Heart left ventricle (tissue), 13 donors: ENCODE measurements around the gene BNIP1.

Source experiments
- CTCF ChIP-seq, 12 donors: fragments of 200-600 bp; sonication (generic) in 4 of 12; IDR thresholded peaks; one replicate each; pipeline versions ENCODE4 v1.5.0 to v1.8.0; 2018 to 2022; ENCODE audit warnings: antibody characterized with exemption in 12 of 12, mild to moderate bottlenecking in 5 of 12
- POLR2A ChIP-seq, 2 donors: fragments of 450-650 bp; IDR thresholded peaks; one replicate each; pipeline ENCODE4 v1.6.1; 2017; ENCODE audit warnings: antibody characterized with exemption in 2 of 2, mild to moderate bottlenecking in 2 of 2, moderate library complexity in 2 of 2
- donor health status: ischemic (EF 13 %, LVEDD 7.1; RV severe dilation, severe dysfunction).
- donor health status: DM: no; HTN: yes; CAD: no.
- donor health status: DM: no; HTN: no; CAD: no.
- donor health status: ischemic (EF 25% LVEDD 6.9; RV normal size, moderate dysfunction).
- donor health status: ischemic (EF 25% LVEDD 5.7; RV mildly dilated, moderate dysfunction).
- donor health status: ischemic (EF 35%, LVEDD 5.7; RV mildly dilated, moderate dysfunction).
- donor health status: nonischemic (EF 11% LVEDD 7.7; RV severe dilation, severe dysfunction).
- donor health status: DM: yes; HTN: yes; CAD: no.
- donor health status: PGD.
- donor health status: ischemic (EF 29% LVEDD 5.4; RV normal size, mild dysfunction).
- donor health status: nonischemic (EF 23%, LVEDD 6.1; RV moderate dilation, normal function).

DNA sequence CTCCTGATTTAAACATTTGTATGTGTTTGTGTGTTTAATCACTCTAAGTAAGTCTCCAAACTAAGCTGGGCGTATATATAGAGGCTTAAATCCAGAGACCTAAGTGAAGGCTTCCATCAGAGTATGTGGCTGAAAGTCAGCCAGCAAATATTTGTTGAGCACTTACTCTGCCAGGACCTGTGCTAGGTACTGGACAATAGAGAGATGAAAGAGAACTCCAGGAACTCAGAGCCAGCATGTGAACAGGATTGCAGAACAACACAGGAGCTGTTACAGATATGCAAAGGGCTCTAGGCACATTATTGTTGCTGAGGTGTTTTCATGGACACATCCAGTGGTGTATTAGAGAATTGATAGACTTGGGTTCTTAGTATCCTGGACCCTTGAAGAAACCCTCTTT is 4.7 kb upstream of the BNIP1 start:
- no peak for TF ChIP-seq POLR2A (IDR thresholded peaks at IDR 0.05)
- no peak for TF ChIP-seq CTCF (IDR thresholded peaks at IDR 0.05)
